HG02870 (cell line): ENCODE data around the gene NIT1.

Experiments
- ATAC-seq: cut with Tn5 transposase; IDR thresholded peaks from one replicate; pipeline ENCODE4 v1.9.1; 2021; ENCODE audit warnings: mild to moderate bottlenecking, moderate library complexity; ENCODE audit not compliant: unreplicated experiment

Gene NIT1

DNA sequence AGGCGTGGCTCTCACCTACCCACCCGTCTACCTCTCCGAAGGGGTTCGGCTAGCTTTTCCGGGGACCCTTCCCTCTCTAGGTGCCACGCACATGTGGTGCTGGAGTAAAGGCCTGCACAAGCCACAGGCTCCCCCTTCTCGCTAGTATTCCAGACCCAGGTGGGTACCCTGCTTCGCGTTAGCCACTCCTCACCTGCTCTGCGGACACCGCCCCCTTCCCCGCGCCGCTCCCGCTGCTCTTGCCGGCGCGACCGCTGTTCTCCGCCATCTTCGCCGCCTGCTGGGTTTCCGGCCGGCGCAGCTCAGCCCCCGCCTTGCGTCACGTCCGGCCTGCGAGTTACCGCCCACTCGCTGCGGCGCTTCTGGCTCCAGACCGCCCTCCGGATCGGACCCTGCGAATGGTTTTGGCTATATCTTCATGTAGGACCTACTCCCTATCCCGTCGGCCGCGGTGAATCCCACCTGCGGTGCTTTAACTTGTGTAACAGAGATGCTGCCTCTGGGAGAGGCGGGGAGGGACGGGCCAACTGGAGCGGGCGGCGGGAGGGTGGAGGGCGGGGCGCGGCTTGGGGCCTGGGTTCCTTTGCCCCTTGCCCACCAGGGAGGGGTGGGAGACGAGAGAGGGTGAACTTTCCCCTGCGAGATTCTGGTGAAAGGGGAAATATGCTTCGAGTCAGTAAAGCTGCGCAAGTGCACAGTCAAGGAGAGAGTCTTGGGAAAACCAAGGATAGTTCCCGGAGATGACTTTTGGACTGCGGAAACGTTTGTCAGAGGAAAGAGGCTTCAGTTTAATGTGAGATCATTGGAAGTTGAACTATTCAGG is at the start of gene NIT1, which contains the start of gene PFDN2:
NIT1 (plus strand) TSS at position 347 of the 823 bp plus-strand sequence; CDS start at position 419, 72 bp downstream.
PFDN2 (minus strand) TSS at position 279 of the 823 bp plus-strand sequence; CDS start at position 268, 11 bp downstream.
- ATAC-seq: peak; percentile 73

- ATAC-seq: peak; percentile 56
Observed at GRCh38 chr1:161068306-161069234, 49.3 kb upstream of the NIT1 start.

DNA sequence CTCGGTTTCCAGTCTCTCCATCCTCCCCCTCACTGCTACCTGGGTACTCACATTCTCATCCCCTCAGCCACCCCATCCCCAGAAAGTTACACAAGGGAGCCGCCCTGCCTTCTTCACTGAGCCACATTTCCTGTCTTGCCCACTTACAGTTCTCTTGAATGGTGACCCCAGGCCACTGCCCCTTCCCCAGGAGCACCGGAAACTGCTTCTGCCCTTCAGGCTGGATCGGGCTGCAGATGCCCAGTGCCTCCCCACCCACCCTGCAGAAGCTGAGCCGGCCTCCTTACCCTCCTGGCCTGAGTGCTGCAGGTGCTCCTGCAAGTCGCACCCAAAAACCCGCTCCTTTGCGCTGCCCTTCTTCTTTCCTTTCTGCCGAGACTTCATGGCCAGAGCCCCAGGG is 48.7 kb upstream of the NIT1 start:
- ATAC-seq: no peak

- peak; percentile 84 for ATAC-seq
Observed at GRCh38 chr1:161069731-161070270, 48.1 kb upstream of the NIT1 start, which contains the start of gene ARHGAP30. TSS of gene ARHGAP30 (minus strand) at chr1:161069891. CDS start at chr1:161069624, 267 bp downstream.

GRCh38 chr1:161070761-161071160 is 47.1 kb upstream of the NIT1 start:
- ATAC-seq: no peak

- ATAC-seq: no peak
Observed at GRCh38 chr1:161071886-161072371, 46.0 kb upstream of the NIT1 start.

- no peak for ATAC-seq
Observed at GRCh38 chr1:161072751-161073449, 45.0 kb upstream of the NIT1 start.

- ATAC-seq: no peak
Observed at GRCh38 chr1:161073474-161074121, 44.3 kb upstream of the NIT1 start.

GRCh38 chr1:161074676-161075368 is 43.1 kb upstream of the NIT1 start:
- no peak for ATAC-seq

- no peak for ATAC-seq
Observed at GRCh38 chr1:161076410-161076809, 41.5 kb upstream of the NIT1 start.

DNA sequence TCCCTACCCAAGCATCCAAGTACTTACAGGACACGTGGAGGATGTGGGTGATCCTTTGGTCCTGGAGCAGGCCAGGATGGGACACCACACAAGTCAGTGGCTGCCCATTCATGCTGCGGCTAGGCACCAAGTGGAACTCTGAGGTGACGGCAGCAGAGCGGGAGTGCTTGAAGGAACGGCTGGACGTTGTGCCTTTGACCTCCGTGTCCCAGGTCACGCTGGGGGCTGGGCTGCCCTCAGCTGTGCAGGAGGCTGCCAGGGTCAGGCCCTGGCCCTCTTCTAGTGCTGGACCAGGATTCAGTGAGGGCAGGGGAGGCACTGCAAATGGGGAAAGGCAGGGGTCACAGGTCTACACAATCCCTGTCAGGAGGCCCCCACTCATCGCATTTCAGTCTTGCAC is 40.5 kb upstream of the NIT1 start:
- ATAC-seq: no peak

- no peak for ATAC-seq
Observed at GRCh38 chr1:161079436-161080110, 38.3 kb upstream of the NIT1 start.

DNA sequence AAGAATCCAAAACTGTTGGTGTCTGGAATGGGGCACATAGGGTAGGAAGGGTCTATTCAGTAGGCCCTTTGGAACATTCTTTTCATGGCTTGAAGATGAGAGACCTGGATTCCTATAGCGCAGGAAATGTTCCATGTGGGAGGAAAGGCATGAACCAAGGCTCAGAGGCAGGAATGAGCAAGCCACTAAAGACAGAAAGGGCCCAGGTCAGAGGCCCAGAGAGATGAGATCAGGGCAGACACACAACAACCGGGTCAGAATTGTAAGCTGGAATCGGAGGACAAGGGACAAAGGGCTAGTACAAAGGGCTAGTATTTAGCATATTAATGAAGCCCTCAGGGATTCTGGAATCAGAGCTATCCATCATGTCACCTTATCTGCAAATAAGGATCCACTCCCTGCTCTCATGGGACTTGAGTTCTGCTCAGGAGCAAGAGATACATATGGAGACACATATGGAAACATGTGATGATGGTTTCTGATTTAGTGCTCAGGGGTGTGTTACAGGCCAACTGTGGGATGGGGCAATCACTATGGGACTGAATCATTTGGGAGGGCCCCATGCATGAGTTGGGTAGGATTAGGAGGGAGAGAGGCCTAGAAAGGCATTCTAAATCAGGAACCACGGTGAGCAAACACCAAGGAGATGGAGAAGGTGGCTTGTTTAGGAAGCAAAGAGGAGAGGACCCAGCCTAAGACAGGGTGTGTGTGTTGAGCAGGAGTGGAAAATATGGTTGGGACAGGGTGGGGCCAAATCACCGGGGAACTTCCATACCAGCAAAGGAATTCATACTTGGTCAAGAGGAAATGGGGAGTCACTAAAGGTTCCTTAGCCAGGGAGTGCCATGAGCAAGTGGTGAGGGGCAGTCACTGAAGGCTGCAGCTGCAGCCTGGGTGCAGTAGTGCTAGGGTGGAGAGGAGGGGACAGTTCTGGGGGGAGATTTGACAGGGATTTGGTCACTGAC is 37.2 kb upstream of the NIT1 start:
- no peak for ATAC-seq

- ATAC-seq: no peak
Observed at GRCh38 chr1:161081519-161081918, 36.4 kb upstream of the NIT1 start.

- no peak for ATAC-seq
Observed at GRCh38 chr1:161082483-161082882, 35.4 kb upstream of the NIT1 start.

DNA sequence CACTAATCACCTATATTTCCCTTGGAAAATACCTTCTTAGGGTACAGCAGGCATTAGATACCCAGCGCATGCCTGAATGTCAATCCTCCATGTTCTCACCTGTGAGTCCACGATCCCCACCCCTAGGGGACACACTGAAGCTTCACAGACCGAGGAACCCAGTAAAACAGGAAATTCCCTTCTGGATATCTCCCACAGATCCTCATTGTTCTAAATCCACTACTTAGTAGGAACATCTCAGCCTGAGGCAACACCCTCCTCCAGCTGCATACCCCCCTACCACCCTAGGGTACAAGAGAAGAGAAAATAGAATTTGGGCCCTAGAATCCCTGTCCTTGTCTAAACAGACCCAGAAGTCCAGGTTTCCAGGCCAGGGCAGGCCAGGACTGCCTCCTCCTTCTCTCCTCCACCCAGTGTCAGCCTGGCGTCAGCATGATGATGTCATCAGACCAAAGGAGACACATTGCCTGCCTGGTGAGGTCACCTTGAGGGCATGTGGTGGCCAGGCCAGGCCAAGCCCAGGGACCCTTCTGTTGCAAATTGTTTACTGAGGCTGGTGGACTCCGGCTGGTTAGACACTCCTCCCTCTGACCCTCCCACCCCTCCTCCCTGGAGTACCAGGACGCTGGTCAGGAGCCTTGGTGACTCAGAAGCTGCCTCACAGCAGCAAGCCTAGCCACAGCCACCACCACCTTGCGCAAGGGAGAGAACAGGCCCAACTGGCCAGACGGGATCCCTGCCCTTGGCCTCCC is 34.7 kb upstream of the NIT1 start:
- ATAC-seq: no peak
